ENCODE data around the gene MOB4. TPM values are rescaled to one million over a fixed set of nuclear protein-coding genes. Genes with fewer than 3 reads are reported as not detected.
A peak's percentile ranks its signal among the peaks of the same experiment; 100 is the strongest.
"Not testable (repeated sequence)": the region's sequence is repeated elsewhere in the genome, so short reads cannot be mapped to it uniquely, and the experiment has no call there.

Gene MOB4
- polyA plus RNA-seq, 10 donors = 38.0 to 50.7 (median 45.0) TPM

DNA sequence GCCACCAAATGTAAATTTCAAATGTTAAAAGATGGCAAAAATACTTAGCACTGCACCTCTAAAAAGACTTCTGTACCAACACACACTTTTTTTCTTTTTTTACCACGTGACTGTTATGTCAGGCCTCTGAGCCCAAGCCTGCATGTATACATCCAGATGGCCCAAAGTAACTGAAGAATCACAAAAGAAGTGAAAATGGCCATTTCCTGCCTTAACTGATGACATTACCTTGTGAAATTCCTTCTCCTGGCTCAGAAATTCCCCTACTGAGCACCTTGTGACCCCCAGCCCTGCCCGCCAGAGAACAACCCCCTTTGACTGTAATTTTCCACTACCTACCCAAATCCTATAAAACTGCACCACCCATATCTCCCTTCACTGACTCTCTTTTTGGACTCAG is 62.4 kb downstream of the MOB4 start:
- not testable (repeated sequence) for DNase-seq

DNA sequence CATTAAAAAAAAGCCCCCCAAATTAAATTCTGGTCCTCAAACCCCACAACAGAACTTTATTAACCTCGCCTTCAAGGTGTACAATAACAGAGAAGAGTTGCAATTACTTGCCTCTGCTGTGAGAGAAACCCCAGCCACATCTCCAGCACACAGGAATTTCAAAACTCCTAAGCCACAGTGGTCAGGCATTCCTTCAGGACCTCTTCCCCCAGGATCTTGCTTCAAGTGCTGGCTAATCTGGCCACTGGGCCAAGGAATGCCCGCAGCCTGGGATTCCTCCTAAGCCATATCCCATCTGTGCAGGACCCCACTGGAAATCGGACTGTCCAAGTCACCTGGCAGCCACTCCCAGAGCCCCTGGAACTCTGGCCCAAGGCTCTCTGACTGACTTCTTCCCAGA is 64.3 kb downstream of the MOB4 start:
- not testable (repeated sequence) for DNase-seq

DNA sequence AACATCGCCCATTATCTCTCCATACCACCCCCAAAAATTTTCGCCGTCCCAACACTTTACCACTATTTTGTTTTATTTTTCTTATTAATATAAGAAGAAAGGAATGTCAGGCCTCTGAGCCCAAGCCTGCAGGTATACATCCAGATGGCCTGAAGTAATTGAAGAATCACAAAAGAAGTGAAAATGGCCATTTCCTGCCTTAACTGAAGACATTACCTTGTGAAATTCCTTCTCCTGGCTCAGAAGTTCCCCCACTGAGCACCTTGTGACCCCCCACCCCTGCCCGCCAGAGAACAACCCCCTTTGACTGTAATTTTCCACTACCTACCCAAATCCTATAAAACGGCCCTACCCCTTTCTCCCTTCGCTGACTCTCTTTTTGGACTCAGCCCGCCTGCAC is 71.4 kb downstream of the MOB4 start:
- DNase-seq = not testable (repeated sequence)

DNA sequence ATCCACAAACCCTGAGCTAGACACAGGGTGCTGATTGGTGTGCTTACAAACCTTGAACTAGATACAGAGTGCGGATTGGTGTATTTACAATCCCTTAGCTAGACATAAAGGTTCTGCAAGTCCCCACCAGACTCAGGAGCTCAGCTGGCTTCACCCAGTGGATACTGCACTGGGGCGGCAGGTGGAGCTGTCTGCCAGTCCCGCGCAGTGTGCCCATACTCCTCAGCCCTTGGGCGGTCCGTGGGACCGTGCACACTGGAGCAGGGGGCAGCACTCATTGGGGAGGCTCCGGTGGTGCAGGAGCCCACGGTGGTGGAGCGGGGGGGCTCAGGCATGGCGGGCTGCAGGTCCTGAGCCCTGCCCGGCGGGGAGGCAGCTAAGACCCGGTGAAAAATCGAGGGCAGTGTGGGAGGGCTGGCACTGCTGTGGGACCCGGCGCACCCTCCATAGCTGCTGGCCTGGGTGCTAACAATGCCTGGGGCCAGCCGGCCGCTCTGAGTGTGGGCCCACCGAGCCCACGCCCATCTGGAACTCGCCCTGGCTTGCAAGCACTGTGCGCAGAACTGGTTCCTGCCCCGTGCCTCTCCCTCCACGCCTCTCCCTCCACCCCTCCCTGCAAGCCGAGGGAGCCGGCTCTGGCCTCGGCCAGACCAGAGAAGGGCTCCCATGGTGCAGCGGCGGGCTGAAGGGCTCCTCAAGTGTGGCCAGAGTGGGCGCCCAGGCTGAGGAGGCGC is 75.6 kb downstream of the MOB4 start:
- no peak for DNase-seq

DNA sequence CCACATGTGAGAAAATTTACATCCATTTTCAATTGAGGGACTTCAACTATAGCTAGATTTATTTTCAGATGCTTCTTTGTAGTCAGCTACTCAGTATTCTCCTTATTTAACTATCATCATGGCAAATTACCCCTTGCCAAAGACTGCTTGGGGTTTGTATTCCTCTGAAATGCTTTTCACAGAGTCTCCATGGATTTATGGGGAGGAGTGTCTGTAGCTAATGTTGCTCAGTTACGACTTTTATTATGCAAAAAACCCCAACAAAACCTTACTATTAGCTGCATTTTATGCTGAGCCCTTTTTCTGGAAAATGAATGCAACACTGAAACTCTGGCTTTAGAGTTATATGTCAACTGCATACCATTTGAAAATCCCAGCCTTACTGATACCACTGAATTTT is 80.9 kb downstream of the MOB4 start:
- DNase-seq = peak; percentile 51 to 83 (median 64)

DNA sequence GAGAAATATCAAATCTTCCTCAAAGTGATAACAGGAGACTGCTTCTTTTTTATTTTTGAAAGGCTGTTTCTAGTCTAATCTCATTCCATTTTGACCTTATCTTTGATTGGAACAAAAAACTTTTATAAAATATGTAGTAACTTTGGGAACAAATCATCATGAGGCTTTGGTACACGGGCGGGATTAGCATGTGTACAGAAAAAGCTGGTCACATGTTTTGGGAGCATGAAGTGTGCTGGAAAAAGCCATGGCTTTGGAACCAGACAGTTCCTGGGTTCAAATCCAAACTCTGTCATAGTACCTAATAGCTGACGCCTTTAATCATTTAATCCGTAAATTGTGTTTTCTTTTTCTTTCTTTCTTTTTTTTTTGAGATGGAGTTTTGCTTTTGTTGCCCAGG is 81.3 kb downstream of the MOB4 start:
- no peak for DNase-seq

DNA sequence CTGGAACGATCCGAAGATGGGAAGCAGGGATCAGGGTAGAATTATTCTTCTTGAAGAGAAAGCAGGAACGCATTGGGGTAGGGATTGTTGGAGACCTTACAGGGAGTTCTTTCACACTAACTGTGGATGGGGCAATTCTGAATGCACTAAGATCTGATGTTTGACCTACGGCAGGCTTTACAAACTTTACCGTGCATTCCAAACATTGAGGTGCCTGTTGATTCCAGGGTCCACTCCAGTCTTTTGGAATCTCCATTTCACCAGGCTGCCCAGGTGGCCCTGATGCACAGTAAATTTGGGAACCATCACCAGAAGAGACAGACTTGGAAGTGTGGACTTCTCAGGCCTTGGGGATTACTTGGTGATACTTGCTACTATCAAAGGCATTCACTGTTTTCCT is 82.6 kb downstream of the MOB4 start:
- no peak for DNase-seq

DNA sequence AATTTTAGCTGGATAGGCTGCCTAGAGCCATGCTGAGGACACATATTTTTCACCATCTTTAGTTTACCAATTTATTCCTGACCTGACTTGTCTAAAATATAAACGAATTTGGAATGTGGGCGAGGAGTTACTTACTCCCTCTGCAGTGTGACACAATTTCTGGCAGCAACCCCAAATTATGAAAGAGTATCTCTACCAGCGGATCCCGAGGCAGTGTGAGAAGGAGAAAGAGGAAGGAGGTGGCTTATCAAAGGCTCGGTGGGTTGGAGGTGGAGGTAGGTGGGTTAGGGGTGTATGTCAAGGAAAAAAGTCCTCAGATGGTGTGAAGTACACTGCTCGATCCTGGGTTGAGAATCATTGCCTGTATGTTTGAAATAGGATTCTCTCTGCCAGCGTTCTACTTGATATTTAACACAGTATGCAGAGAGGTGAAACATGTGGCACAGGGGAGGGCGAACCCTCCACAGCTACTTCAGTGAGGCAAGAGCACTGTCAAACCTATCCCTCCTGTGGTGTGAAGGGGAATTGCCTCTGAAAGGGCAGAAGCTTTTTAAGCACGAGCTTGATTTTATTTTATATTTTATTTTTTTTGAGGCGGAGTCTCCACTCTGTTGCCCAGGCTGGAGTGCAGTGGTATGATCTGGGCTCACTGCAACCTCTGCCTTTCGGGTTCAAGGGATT is 83.6 kb downstream of the MOB4 start:
- peak in 1 of 3 donors; percentile 21 for DNase-seq

DNA sequence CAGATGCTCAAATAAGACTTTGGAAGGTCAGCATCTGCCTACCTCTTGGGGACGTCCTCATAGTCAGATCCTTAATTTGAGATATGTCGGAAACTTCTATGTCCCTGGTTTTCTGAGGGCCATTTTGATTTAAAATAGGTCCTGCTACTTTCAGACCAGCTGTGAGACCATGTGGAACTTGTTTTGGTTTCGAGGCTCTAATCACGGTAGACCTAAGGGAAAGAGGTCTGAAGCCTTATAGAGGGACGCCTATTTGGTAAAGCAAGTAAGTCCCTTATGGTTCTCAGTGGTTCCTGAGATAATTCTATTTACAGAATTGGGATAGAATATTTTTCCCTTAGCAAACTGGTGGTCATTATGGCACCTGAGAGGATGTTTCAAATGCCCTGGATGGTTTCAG is 84.4 kb downstream of the MOB4 start:
- DNase-seq = no peak

DNA sequence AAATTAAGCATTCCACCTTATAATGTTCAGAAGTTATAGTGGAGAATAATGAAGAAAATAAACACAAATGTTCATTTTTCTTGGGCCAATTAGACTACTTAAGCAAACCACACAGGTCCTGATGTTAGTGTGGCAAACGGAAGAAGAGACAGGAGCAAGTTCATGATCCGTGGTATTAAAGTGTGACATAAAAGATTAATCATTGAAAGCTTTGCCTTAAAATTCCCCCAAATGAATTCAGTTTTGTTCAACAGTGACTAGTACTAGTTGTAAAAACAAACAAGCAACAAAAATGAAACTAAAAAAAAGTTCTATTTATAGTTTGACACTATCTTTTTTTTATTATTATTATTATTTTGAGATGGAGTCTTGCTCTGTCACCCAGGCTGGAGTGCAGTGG is 85.9 kb downstream of the MOB4 start:
- DNase-seq = no peak

Other genes starting within 250 kb of the MOB4 start
- gene ANKRD44, start 205.3 kb upstream of the MOB4 start, polyA plus RNA-seq (ENCODE audit: insufficient read length in 10 of 10) = 10 to 100 TPM in 9 of 10 donors, 1 to 10 TPM in 1; 8.9 to 27.0 (median 16.6) TPM
- gene SF3B1, start 81.0 kb upstream of the MOB4 start, polyA plus RNA-seq (ENCODE audit: insufficient read length in 10 of 10) = 100 to 1,000 TPM; 229 to 366 (median 301) TPM
- gene COQ10B, start 62.5 kb upstream of the MOB4 start, polyA plus RNA-seq (ENCODE audit: insufficient read length in 10 of 10) = 10 to 100 TPM; 10.1 to 13.7 (median 12.3) TPM
- 100 to 1,000 TPM; 213 to 315 (median 283) TPM for gene HSPD1, start 16.2 kb upstream of the MOB4 start, polyA plus RNA-seq (ENCODE audit: insufficient read length in 10 of 10)
- gene HSPE1, start 15.7 kb upstream of the MOB4 start, polyA plus RNA-seq (ENCODE audit: insufficient read length in 10 of 10) = 100 to 1,000 TPM in 9 of 10 donors, 10 to 100 TPM in 1; 99.7 to 176 (median 127) TPM
- 10 to 100 TPM; 14.3 to 26.1 (median 17.4) TPM for gene RFTN2, start 159.5 kb downstream of the MOB4 start, polyA plus RNA-seq (ENCODE audit: insufficient read length in 10 of 10)
- 1 to 10 TPM; 3.3 to 5.0 (median 4.1) TPM for gene MARS2, start 189.3 kb downstream of the MOB4 start, polyA plus RNA-seq (ENCODE audit: insufficient read length in 10 of 10)